Measurements from ENCODE around the gene UGT1A9.

- TF ChIP-seq CTCF (IDR thresholded peaks at IDR 0.05): no peak
- TF ChIP-seq POLR2A (IDR thresholded peaks at IDR 0.05): no peak
These were observed 3.3 kb downstream of the UGT1A9 start for GRCh38 chr2:233674995-233675394.

Data from thyroid gland (tissue), 4 donors.